HG02759 (cell line): ENCODE results near the gene ABITRAM.

Experiments used
- ATAC-seq: cut with Tn5 transposase; IDR thresholded peaks from one replicate; pipeline ENCODE4 v1.9.1; 2021; ENCODE audit warnings: mild to moderate bottlenecking, moderate library complexity; ENCODE audit not compliant: unreplicated experiment

The ABITRAM gene

GRCh38 chr9:108980893-108981292, 46.7 kb downstream of the ABITRAM start:
- no peak for ATAC-seq

- no peak for ATAC-seq
These were observed 49.7 kb downstream of the ABITRAM start for GRCh38 chr9:108983885-108984284.
